RWPE2 (cell line): ENCODE data around the gene ERBB2.

Experiments used
- ATAC-seq: fragments of 200-7000 bp; cut with Tn5 transposase; 3 replicates; pipeline ENCODE4 v1.9.1; 2021; ENCODE audit warnings: low read depth
- DNase-seq: peaks from one replicate; pipeline ENCODE4 v3.0.0-alpha.2; 2020; ENCODE audit warnings: low spot score
- H3K27ac ChIP-seq: fragments of 450-650 bp; 2 replicates; pipeline ENCODE4 v1.5.1; 2017; ENCODE audit warnings: mild to moderate bottlenecking; ENCODE audit not compliant: poor library complexity, severe bottlenecking
- H3K27me3 ChIP-seq: fragments of 250-450 bp; sonication (Bioruptor Pico); 2 replicates; pipeline ENCODE4 v1.5.1; 2021; ENCODE audit warnings: mild to moderate bottlenecking, moderate library complexity; ENCODE audit not compliant: insufficient read depth, poor library complexity, severe bottlenecking
- H3K36me3 ChIP-seq: fragments of 250-450 bp; sonication (Bioruptor Pico); 2 replicates; pipeline ENCODE4 v1.5.1; 2020; ENCODE audit warnings: low read depth, mild to moderate bottlenecking, moderate library complexity
- H3K4me1 ChIP-seq: fragments of 250-450 bp; sonication (Bioruptor Pico); 2 replicates; pipeline ENCODE4 v1.5.1; 2021; ENCODE audit warnings: mild to moderate bottlenecking, moderate library complexity; ENCODE audit not compliant: insufficient read depth, poor library complexity, severe bottlenecking
- H3K4me3 ChIP-seq: fragments of 250-450 bp; sonication (Bioruptor Pico); 2 replicates; pipeline ENCODE4 v1.5.1; 2021; ENCODE audit warnings: mild to moderate bottlenecking, moderate library complexity; ENCODE audit not compliant: severe bottlenecking
- H3K9me3 ChIP-seq: fragments of 250-450 bp; sonication (Bioruptor Pico); 2 replicates; pipeline ENCODE4 v1.5.1; 2021; ENCODE audit warnings: mild to moderate bottlenecking, moderate library complexity; ENCODE audit not compliant: severe bottlenecking
- CTCF ChIP-seq: fragments of 450-650 bp; IDR thresholded peaks from one replicate; pipeline ENCODE4 v1.5.1; 2017; ENCODE audit warnings: mild to moderate bottlenecking, moderate library complexity; ENCODE audit not compliant: poor library complexity, severe bottlenecking

ERBB2 gene

GRCh38 chr17:39704821-39705551, 5.1 kb downstream of the ERBB2 start:
- Histone ChIP-seq H3K36me3 (peaks cover 26% of the 10 kb centered on the region), H3K4me3 (no peak overlapping the region), H3K4me1 (peaks cover 16% of the 10 kb centered on the region), H3K27ac (peak overlapping the region; percentile 56), H3K9me3 (no peaks in the 10 kb centered on the region), H3K27me3 (no peaks in the 10 kb centered on the region)
- no peak for TF ChIP-seq CTCF
- ATAC-seq (no peak), DNase-seq (no peak)

- no peak for DNase-seq
- peaks cover 16% of the 10 kb centered on the region for H3K4me1 ChIP-seq
Observed at GRCh38 chr17:39705786-39706348, 6.0 kb downstream of the ERBB2 start.

GRCh38 chr17:39706383-39706782, 6.5 kb downstream of the ERBB2 start:
- peaks cover 38% of the 10 kb centered on the region for H3K36me3 ChIP-seq
- TF ChIP-seq CTCF: no peak
- no peaks in the 10 kb centered on the region for H3K9me3 ChIP-seq
- H3K27me3 ChIP-seq: no peaks in the 10 kb centered on the region
- DNase-seq (no peak), ATAC-seq (no peak)
- no peak overlapping the region for H3K4me3 ChIP-seq
- H3K27ac ChIP-seq: peak overlapping the region; percentile 56
- H3K4me1 ChIP-seq: peaks cover 16% of the 10 kb centered on the region

More at GRCh38 chr17:39705786-39706348, 6.0 kb downstream of the ERBB2 start:
- Histone ChIP-seq H3K36me3 (peaks cover 33% of the 10 kb centered on the region), H3K9me3 (no peaks in the 10 kb centered on the region), H3K4me3 (no peak overlapping the region), H3K27me3 (no peaks in the 10 kb centered on the region), H3K27ac (peak overlapping the region; percentile 56)
- TF ChIP-seq CTCF: no peak
- ATAC-seq: peak; percentile 87

- no peak for TF ChIP-seq CTCF
- Histone ChIP-seq H3K27ac (peak overlapping the region; percentile 56), H3K4me1 (peaks cover 16% of the 10 kb centered on the region), H3K9me3 (no peaks in the 10 kb centered on the region), H3K27me3 (no peaks in the 10 kb centered on the region), H3K4me3 (no peak overlapping the region), H3K36me3 (peaks cover 42% of the 10 kb centered on the region)
- DNase-seq: no peak
- ATAC-seq: no peak
Observed at GRCh38 chr17:39706921-39707337, 7.1 kb downstream of the ERBB2 start.
